ENCODE measurements around the gene SH3BGRL2.

Gene SH3BGRL2

GRCh38 chr6:79718509-79719247 lies 87.5 kb downstream of the SH3BGRL2 start:
- no peak for DNase-seq (ENCODE audit: low spot score)
- no peak for TF ChIP-seq CTCF (conservative IDR thresholded peaks at IDR 0.05; ENCODE audit: low read depth)
- CTCF ChIA-PET, result interaction anchor here (0.6 to 1.0 kb wide), 3 partner anchors 18 to 44 kb away, joined by 3 to 4 read pairs (median 3); no protein-coding TSS in a partner anchor
- H3K27ac ChIP-seq, result no peak overlapping the region
- POLR2A ChIA-PET (ENCODE audit: low non-redundant PET), result no interaction called here

- CTCF ChIA-PET, result interaction anchor here (0.6 to 1.0 kb wide), 3 partner anchors 18 to 43 kb away, joined by 3 to 4 read pairs (median 3); no protein-coding TSS in a partner anchor
- POLR2A ChIA-PET (ENCODE audit: low non-redundant PET), result no interaction called here
- no peak for DNase-seq (ENCODE audit: low spot score)
- no peak for TF ChIP-seq CTCF (conservative IDR thresholded peaks at IDR 0.05; ENCODE audit: low read depth)
- H3K27ac ChIP-seq, result no peak overlapping the region
These were observed 88.3 kb downstream of the SH3BGRL2 start for GRCh38 chr6:79719248-79719960.

GRCh38 chr6:79724816-79725215 lies 93.7 kb downstream of the SH3BGRL2 start:
- ChIA-PET CTCF (no interaction called here), POLR2A (ENCODE audit: low non-redundant PET) (no interaction called here)
- TF ChIP-seq CTCF (conservative IDR thresholded peaks at IDR 0.05; ENCODE audit: low read depth), result no peak
- no peak overlapping the region for H3K27ac ChIP-seq
- no peak for DNase-seq (ENCODE audit: low spot score)

GRCh38 chr6:79731471-79731870 lies 100.3 kb downstream of the SH3BGRL2 start:
- CTCF ChIA-PET, result no interaction called here
- POLR2A ChIA-PET (ENCODE audit: low non-redundant PET), result no interaction called here

GRCh38 chr6:79733388-79733787 lies 102.3 kb downstream of the SH3BGRL2 start:
- ChIA-PET CTCF (no interaction called here), POLR2A (ENCODE audit: low non-redundant PET) (no interaction called here)
- no peak overlapping the region for H3K27ac ChIP-seq
- no peak for TF ChIP-seq CTCF (conservative IDR thresholded peaks at IDR 0.05; ENCODE audit: low read depth)
- no peak for DNase-seq (ENCODE audit: low spot score)

More at GRCh38 chr6:79731471-79731870, 100.3 kb downstream of the SH3BGRL2 start:
- no peak for TF ChIP-seq CTCF (conservative IDR thresholded peaks at IDR 0.05; ENCODE audit: low read depth)
- DNase-seq (ENCODE audit: low spot score), result no peak
- H3K27ac ChIP-seq, result no peak overlapping the region

- CTCF ChIA-PET, result no interaction called here
- no peak overlapping the region for H3K27ac ChIP-seq
- POLR2A ChIA-PET (ENCODE audit: low non-redundant PET), result no interaction called here
- no peak for DNase-seq (ENCODE audit: low spot score)
- TF ChIP-seq CTCF (conservative IDR thresholded peaks at IDR 0.05; ENCODE audit: low read depth), result no peak
These were observed 103.2 kb downstream of the SH3BGRL2 start for GRCh38 chr6:79734374-79734773.
